Measurements from ENCODE around the gene TK2.
"Not testable (repeated sequence)": the region's sequence is repeated elsewhere in the genome, so short reads cannot be mapped to it uniquely, and the experiment has no call there.

GRCh38 chr16:66497921-66498320, 52.0 kb downstream of the TK2 start:
- TF ChIP-seq, protein P1, sequence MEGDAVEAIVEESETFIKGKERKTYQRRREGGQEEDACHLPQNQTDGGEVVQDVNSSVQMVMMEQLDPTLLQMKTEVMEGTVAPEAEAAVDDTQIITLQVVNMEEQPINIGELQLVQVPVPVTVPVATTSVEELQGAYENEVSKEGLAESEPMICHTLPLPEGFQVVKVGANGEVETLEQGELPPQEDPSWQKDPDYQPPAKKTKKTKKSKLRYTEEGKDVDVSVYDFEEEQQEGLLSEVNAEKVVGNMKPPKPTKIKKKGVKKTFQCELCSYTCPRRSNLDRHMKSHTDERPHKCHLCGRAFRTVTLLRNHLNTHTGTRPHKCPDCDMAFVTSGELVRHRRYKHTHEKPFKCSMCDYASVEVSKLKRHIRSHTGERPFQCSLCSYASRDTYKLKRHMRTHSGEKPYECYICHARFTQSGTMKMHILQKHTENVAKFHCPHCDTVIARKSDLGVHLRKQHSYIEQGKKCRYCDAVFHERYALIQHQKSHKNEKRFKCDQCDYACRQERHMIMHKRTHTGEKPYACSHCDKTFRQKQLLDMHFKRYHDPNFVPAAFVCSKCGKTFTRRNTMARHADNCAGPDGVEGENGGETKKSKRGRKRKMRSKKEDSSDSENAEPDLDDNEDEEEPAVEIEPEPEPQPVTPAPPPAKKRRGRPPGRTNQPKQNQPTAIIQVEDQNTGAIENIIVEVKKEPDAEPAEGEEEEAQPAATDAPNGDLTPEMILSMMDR (IDR thresholded peaks at IDR 0.05; ENCODE audit: insufficient read depth, low read length, poor library complexity, severe bottlenecking): not testable (repeated sequence)
- not testable (repeated sequence) for TF ChIP-seq EZH2phosphoT487 (conservative IDR thresholded peaks at IDR 0.05; ENCODE audit: low read length)
